Suprapubic skin (tissue), 4 donors: ENCODE data around the gene HAPLN2.

Experiments used
- CTCF ChIP-seq, 2 donors: fragments of 200-600 bp in 1 of 2; fragments of 450-650 bp in 1 of 2; sonication (generic) in 1 of 2; IDR thresholded peaks; one replicate each; pipeline ENCODE4 v1.5.1; 2016 to 2019; ENCODE audit warnings: antibody characterized with exemption in 2 of 2, mild to moderate bottlenecking in 1 of 2, moderate library complexity in 1 of 2
- POLR2A ChIP-seq, 2 donors: fragments of 450-650 bp; IDR thresholded peaks; one replicate each; pipeline ENCODE4 v1.6.1; 2017; ENCODE audit warnings: antibody characterized with exemption in 2 of 2, mild to moderate bottlenecking in 2 of 2, moderate library complexity in 2 of 2
- POLR2AphosphoS5 ChIP-seq, 3 donors: sonication (generic); formaldehyde crosslinking; IDR thresholded peaks; one replicate each; pipeline ENCODE4 v1.6.1; 2017; ENCODE audit warnings: antibody characterized with exemption in 3 of 3

- TF ChIP-seq CTCF (IDR thresholded peaks at IDR 0.05) (no peak), POLR2A (IDR thresholded peaks at IDR 0.05) (no peak), POLR2AphosphoS5 (IDR thresholded peaks at IDR 0.05) (no peak)
Observed at GRCh38 chr1:156639601-156640101, 20.4 kb downstream of the HAPLN2 start.
